GM21825 (cell line): ENCODE data around the gene TAF1B.

ENCODE experiments used
- ATAC-seq: cut with Tn5 transposase; IDR thresholded peaks from one replicate; pipeline ENCODE4 v1.9.1; 2021; ENCODE audit warnings: mild to moderate bottlenecking, moderate library complexity; ENCODE audit not compliant: unreplicated experiment

Gene TAF1B

GRCh38 chr2:9959262-9959661, 116.0 kb downstream of the TAF1B start:
- no peak for ATAC-seq

- no peak for ATAC-seq
These were observed 117.7 kb downstream of the TAF1B start for GRCh38 chr2:9961013-9961412.

- ATAC-seq = no peak
These were observed 121.2 kb downstream of the TAF1B start for GRCh38 chr2:9964334-9964980.

GRCh38 chr2:9965119-9965822, 122.0 kb downstream of the TAF1B start:
- ATAC-seq = no peak

- no peak for ATAC-seq
These were observed 123.3 kb downstream of the TAF1B start for GRCh38 chr2:9966491-9967022.

GRCh38 chr2:9967053-9967775, 123.9 kb downstream of the TAF1B start:
- ATAC-seq = no peak

GRCh38 chr2:9968553-9969497, 125.6 kb downstream of the TAF1B start:
- ATAC-seq = no peak

- no peak for ATAC-seq
These were observed 127.1 kb downstream of the TAF1B start for GRCh38 chr2:9970200-9971044.

GRCh38 chr2:9971105-9971818, 128.0 kb downstream of the TAF1B start:
- no peak for ATAC-seq

GRCh38 chr2:9971890-9972289, 128.6 kb downstream of the TAF1B start:
- no peak for ATAC-seq

- no peak for ATAC-seq
These were observed 129.6 kb downstream of the TAF1B start for GRCh38 chr2:9972621-9973479.

- ATAC-seq = no peak
These were observed 130.4 kb downstream of the TAF1B start for GRCh38 chr2:9973690-9974089.

- ATAC-seq = no peak
These were observed 131.1 kb downstream of the TAF1B start for GRCh38 chr2:9974343-9974742.

- ATAC-seq = no peak
These were observed 132.1 kb downstream of the TAF1B start for GRCh38 chr2:9975328-9975727.

GRCh38 chr2:9975805-9976447, 132.7 kb downstream of the TAF1B start:
- ATAC-seq = no peak

- ATAC-seq = no peak
These were observed 136.7 kb downstream of the TAF1B start for GRCh38 chr2:9979977-9980376.

- ATAC-seq = no peak
These were observed 137.2 kb downstream of the TAF1B start for GRCh38 chr2:9980520-9980919.

GRCh38 chr2:9981655-9982054, 138.4 kb downstream of the TAF1B start:
- ATAC-seq = no peak
